ENCODE measurements around the gene CLDN25.

DNA sequence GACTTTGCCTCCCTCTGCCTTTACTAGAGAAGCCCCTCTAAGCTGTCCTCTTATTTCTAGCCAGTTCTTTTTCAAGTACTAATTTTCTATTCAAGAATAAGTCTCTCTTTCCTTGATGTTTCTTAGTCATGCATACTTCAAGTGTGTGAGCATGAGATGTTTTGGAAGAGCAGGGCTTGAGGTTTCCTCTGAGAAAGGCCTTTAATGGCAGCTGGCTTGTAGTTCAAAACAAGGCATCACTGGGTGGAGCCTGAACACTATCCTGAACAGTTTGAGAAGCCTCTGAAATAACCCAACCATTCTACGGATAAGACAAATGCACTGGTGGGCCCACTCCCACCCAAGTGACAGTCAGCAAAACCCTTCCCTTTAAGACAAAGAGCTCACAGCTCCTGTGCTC lies 37.6 kb downstream of the CLDN25 start:
- TF ChIP-seq MYC (IDR thresholded peaks at IDR 0.05; ENCODE audit: low read depth, low read length), result no peak
- TF ChIP-seq, protein P1, sequence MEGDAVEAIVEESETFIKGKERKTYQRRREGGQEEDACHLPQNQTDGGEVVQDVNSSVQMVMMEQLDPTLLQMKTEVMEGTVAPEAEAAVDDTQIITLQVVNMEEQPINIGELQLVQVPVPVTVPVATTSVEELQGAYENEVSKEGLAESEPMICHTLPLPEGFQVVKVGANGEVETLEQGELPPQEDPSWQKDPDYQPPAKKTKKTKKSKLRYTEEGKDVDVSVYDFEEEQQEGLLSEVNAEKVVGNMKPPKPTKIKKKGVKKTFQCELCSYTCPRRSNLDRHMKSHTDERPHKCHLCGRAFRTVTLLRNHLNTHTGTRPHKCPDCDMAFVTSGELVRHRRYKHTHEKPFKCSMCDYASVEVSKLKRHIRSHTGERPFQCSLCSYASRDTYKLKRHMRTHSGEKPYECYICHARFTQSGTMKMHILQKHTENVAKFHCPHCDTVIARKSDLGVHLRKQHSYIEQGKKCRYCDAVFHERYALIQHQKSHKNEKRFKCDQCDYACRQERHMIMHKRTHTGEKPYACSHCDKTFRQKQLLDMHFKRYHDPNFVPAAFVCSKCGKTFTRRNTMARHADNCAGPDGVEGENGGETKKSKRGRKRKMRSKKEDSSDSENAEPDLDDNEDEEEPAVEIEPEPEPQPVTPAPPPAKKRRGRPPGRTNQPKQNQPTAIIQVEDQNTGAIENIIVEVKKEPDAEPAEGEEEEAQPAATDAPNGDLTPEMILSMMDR (IDR thresholded peaks at IDR 0.05; ENCODE audit: extremely low read depth in 1 of 2, insufficient read depth in 1 of 2, low read depth in 1 of 2, low read length in 2 of 2), result no peak
- no peak for TF ChIP-seq EZH2 (IDR thresholded peaks at IDR 0.05; ENCODE audit: borderline replicate concordance, low read depth, low read length, severe bottlenecking)

Data from endothelial cell of umbilical vein (primary cell).